GM21423 (cell line): ENCODE results near the gene FAAH.

ENCODE experiments used
- ATAC-seq: cut with Tn5 transposase; IDR thresholded peaks from one replicate; pipeline ENCODE4 v1.9.1; 2021; ENCODE audit warnings: mild to moderate bottlenecking, moderate library complexity; ENCODE audit not compliant: unreplicated experiment

FAAH gene

DNA sequence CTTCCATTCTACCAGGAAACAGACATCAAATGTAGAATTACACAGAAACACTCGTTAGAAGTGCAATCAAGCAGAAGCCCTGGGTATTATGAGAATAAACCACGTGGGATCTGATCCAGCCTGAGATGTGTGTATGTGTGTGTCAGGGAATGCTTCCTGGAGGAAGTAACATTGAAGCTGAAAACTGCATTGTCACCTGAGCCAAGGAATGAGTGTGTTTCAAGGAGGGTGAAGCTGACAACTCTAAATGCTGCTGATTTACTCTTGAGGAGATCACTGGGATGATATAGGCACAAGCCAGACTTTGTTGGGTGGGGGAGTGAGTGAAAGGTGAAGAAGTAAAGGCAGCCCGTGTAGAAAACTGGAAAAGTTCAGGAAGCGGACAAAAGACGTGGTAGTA lies 27.6 kb downstream of the FAAH start:
- ATAC-seq = no peak

DNA sequence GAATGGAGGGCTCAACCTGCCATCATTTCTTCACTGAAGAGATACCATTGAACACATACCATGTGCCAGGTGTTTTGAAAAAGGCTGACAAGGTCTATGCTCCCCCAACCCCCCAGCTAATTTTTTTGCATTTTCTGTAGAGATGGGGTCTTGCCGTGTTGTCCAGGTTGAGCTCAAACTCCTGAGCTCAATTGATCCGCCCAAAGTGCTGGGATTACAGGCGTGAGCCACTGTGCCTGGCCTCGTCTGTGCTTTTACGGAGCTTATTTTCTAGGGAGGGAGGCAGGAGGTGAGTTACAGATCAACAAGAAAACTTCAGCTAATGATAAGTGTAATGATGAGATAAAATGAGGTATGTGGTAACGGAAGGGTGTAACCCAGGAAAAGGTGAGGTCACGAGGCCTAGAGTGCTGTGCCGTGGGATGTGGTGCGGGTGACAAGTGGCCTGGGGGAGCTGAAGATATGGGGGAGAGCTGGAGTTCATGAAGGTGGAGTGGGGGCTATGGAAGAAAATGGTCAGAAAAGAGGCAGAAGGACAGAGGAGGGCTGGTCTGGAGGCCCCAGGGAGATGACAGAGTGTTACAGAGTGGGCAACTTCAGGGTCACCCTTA lies 28.2 kb downstream of the FAAH start:
- ATAC-seq = no peak

DNA sequence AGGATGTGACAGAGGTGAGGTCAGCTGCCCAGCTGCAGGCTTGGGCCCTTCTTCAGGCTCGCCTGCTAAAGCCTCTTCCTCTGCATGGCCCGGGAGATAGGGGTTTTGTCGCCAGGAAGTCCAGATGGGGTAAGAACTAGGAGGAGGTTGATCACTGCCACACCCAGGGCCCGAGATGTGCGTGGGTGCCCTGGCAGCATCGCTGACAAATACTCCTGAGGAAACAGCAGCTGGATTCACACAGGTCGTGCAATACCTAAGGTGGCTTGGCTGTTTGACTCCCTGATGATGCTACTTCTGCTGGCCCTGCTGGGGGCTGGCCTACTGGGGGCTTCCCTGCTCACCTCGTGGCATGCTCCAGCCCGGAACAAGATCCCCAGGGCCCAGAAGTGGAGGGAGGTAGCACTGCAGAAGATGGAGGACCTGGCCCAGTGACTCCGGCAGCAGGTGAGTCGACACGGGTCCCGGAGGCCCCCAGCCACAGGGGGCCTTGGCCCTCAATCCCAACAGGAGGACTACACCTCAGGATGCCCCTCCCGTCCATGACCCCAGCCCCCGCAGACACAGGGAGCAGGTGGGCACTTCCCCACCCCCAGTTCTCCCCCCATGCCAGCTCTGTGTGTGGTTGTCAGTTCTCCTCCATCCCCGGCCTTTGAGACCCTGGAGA lies 29.6 kb downstream of the FAAH start:
- no peak for ATAC-seq

DNA sequence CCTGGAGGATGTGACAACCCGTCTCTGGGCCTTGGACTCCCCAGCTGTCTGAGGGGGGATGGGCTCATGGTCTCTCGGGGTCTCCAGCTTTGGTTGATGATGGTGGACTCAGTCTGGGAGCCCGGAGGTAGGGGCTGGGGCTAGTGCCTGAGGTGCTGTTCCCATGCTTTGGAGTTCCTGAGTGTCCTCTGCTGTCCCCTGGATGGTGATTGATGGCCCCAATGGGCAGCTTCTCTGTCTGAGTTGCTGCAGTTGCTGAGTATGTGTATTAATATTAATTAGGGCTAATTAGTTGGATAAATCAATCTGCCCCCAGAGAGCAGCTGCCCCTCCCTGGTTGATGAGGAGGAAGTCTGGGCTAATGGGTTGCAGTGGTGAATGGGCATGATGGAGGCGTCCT lies 30.6 kb downstream of the FAAH start:
- ATAC-seq = no peak

DNA sequence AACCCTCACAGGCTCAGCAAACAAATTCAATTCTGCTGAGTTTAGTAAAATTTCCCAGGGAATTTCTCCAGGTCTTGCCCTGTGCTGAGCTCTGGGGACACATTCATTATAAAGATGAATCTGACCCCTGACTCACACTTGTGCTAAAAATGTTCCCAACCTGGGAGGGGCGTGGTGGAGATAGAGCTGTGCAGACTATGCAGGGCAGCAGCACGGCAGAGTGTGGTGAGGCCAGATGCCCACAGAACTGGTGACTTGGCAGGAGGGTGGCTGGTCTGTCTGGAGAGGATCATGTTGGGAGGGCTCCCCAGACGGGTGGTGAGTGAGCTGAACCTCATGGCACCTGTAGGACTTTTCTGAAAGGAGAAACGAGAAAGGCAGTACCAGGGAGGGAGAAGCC lies 31.6 kb downstream of the FAAH start:
- ATAC-seq = no peak

DNA sequence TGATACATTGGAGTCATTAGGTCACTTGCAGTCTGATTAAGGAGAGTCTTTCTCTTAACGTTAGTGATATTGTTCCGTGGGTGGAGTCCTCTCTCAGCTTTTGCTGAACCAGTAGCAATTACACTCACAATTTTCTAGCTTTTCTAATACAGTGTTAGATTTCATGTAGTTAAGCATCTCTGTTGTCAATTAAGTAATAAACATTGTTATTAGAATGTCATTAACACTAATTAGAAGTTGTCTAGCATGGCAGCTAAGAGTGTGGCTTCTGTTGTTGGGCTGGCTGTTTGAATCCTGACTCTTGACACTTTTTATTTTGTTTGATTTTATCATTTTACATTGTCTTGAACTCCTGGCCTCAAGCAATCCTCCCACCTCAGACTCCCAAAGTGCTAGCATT lies 33.4 kb downstream of the FAAH start:
- no peak for ATAC-seq

DNA sequence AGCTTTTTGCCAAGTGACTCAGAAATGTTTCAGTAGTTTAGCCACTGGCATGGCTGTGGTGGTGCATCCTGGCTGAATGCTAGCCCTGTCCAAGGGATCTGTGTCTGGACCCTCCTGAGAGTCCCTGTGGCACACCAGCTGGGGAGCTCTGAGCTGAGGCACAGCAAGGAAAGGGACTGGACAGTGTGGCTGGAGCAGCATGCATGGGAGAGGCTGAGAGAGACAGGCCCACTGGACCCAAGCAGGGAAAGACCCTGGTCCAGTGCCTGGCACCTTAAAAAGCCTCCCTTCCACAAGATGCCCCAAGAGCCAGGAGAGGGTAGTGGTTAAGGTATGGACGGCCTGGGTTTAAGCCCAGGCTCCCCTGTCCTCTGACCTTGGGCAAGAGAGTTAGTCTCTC lies 35.3 kb downstream of the FAAH start:
- ATAC-seq = no peak

DNA sequence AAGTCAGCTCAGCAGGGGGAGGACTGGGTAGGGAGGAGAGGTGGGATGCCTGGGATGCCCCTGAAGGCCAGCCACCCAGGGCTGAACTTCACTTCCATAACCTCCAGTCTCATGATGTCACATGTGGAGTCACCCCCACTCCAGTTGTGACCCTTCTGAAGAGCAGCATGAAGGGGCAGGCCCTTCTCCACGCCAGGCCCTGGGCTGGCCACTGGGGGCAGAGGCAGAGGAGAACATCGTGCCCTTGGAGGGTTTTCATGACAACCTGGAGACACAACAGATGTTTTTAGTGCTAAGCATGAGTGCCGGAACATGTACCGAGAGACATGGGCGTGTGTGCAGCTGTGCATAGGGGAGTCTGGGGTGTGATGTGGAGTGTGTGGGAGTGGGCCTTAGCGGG lies 37.6 kb downstream of the FAAH start:
- no peak for ATAC-seq

DNA sequence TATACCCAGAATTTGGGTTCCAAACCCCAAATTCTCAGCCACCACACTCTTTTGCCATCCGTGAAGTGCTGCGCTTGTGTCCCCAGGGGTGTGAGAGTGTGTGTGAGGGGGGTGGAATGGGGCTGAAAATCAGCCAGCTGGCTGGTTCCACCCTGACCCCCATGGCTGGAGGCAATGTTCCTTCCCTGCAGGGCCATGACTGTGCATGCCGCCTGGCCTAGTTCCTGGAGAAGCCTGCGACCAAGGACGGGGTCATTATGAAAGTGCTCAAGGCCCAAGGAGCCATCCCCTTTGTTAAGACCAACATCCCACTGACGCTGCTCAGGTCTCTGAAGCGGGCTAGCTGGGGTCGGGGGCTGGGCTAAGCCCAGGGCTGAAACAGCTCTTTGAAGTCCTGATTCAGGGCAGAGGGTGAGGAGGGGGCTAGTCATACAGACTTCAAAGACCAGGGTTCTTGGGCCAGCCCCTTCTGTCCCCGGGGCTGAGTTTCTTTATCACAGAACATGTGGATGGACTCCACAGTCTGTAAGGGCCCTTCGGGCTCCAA lies 38.7 kb downstream of the FAAH start:
- ATAC-seq = no peak

DNA sequence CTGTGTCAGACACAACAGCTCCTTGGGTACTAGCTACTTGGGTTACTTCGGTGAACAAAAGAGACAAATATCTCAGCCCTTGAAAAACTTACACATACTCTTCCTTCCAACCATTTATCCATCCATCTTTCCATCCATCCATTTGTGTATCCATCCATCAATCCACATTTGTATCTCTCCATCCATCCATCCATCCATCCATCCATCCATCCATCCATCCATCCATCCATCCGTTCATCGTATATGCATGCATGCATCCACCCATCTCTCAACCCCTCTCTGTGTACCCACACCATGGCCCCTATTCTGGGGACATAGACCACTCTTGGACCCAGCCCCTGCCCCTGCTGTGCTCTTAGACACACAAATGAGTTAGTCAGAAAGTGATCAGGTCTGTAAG lies 40.2 kb downstream of the FAAH start:
- ATAC-seq = no peak

DNA sequence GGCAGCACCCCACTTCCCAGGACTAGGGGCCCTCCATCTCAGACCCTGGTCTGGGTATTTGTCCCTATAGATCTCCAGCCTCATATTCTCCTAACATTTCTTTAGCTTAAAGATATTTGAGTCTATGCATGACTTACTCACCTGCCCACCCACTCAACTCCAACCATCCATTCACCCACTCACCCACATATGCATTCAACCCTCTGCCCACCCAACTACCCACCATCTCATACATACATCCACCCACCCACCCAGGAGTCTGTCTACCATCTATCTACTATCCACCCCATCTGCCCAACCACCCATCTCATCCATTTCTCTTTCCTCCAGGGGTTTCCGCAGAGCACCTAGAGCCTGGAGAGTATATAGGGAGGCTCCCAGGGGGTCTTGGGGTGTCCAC lies 42.7 kb downstream of the FAAH start:
- no peak for ATAC-seq

DNA sequence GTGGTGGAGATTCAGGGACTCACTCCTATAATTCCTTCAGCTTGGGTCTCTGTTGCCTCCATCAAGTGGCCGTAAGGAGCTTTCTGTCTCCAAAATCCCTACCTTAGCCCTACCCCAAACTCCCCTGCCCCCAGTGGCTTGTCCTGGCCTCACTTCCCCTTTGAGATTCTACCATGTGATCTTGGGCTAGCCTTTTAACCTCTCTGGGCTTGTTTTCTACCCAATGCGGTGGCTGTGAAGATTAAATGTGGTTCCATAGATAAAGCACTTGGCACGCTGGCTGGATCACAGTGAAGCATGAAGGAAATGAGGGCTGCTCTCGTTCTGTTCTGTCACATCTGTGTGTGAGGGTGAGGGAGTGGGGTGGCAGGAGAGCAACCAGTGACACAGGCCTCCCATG lies 43.6 kb downstream of the FAAH start:
- ATAC-seq = no peak

DNA sequence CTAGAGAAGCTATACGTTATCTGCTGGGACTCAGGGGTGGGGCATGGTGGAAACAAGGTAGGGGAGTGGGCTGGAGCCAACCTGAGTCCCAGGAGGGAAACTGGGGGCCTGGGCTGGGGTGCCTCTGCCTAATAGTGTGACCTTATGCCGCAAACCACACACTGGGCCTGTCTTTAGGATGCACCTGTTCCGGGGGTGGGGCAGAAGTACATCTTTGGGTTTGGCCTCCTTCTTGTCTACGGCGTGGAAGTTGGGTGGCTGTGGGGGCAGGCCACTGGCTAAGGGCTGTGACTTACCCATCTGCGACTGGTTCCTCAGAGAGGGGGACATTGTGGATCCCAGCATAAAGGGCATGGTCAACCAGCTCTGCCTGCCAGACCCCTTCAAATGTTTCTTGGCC lies 44.2 kb downstream of the FAAH start:
- no peak for ATAC-seq

DNA sequence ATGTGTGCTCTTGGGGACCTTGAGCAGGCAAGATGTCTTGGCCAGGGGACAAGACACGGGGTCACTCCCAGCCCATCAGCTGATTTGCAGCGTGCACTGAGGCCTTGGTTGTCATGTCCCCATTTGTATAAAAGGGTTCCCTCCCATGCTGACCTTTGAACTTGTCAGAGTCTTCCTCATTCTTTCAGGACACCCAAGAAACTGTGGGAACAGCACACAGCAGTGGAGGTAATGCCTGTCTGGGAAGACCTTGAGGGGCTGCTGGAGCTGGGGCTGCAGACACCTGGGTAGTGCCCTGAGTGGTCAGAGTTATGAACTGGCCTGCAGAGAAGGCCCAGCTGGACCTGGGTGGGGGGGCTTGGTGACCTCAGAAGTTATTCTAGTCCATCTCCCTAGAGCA lies 46.4 kb downstream of the FAAH start:
- no peak for ATAC-seq

DNA sequence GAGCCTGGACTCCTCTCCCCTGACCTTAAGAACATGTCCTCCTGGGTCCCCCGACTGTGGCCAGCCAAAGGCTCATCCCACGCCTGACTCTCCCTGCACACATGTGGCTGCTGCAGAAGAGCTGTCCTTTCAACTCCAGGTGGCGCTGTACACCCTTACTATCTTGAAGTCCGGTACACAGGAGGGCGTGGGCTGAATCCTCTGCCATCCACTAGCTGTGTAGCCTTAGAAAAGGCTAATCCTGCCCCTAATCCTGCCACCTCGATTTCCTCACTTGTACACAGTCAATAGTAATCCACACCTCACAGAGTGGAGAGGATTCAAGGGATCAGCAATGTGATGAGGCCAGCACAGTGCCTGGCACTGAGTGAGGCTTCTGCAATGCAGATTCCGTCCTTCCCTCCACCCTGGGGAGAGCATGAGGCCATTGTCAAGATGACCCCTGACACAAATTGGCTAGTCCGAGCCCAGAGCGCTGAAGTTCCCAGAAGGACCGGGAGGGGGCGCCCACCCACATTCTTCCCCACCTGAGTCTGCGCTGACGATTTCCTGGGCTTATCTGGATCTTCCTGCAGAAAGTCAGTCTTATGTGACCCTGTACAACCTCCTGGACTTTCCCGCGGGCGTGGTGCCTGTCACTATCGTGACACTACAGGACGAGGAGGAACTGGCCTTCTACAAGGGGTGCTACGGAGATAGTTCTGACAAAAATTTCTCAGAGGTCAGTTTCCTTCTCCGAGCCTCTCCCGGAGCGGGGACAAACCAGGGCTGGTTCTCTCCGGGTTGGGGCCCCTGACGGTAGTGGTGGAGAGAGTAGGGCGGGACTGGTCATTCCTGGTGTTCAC lies 48.4 kb downstream of the FAAH start:
- peak; percentile 59 for ATAC-seq

DNA sequence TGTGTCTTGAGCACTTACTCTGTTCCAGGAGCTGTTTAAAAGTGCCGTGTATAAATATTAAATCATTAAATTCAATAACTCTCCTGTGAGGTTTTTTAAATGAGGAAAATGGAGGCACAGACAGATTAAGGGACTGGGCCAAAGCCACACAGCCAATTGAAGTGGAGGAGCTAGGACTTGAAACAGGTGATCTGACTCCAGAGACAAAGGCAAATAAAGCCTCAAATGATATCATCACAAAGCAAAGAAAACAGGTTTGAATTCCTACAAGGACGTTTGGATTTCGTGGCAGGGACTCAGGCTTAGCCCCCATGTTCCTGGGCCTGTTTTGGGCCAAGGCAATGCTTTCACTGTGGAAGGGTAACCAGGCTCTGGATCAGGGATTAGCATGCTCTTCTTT lies 50.3 kb downstream of the FAAH start:
- ATAC-seq = no peak

DNA sequence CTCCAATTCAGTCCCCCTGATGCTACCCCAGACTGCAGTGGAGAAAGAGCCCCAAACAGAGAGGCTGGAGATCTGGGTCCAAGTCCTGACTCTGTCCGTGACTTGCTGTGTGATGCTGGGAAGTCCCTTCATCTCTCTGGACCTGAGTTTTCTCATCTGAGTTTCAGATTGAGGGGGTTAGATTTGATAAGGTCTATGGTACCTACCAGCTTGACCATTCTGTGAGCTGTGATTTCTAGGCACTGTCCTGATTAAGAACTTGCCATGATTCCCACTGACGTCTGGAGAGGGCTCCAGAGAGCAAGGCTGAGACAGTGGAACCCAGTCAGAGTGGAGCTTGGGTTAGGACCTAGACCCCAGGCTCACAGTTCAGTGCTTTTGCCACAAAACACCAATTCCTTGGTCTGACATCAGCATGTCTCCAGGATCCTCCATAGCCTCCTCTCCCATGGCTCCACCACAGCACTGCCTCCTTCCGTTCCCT lies 51.7 kb downstream of the FAAH start:
- ATAC-seq = no peak

DNA sequence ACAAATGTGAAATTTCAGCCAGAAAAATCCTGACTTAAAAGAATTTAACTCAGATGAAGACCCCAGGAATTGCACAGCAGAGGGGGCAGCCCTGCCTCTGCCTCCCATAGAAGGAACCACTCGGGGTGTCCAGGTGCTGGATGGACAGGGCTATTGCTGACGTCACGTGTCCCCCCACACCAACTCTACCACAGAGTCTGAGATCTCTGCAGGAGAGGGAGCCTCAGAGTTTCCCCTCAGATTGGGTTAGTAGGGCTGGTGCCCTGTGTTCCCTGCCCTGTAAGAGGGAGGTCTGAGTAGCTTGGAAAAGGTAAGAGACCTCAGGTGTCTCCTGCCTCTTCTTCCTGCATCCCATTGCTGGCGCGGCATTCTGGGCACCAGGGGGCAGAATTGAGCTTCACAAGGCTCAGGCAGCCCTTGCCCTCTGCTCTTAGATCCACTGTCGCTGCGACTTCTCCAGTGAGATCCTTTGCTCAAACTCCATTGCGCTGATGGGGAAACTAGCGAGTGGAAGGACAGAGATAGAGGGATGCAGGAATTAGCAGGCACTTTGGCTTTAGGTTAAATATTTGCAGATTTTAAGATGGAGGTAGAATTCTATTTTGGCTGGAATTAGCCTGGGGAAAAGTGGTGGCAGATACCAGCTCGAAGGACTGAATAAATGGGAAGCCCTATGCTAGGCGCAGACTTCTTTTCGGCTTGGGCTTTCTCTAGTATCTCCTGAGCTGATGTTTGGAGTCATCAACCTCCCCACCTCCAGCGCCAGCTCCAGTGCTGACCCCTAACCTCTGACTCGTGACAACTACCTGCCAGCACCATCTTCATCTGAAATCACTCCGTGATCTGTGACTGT lies 52.8 kb downstream of the FAAH start:
- no peak for ATAC-seq

DNA sequence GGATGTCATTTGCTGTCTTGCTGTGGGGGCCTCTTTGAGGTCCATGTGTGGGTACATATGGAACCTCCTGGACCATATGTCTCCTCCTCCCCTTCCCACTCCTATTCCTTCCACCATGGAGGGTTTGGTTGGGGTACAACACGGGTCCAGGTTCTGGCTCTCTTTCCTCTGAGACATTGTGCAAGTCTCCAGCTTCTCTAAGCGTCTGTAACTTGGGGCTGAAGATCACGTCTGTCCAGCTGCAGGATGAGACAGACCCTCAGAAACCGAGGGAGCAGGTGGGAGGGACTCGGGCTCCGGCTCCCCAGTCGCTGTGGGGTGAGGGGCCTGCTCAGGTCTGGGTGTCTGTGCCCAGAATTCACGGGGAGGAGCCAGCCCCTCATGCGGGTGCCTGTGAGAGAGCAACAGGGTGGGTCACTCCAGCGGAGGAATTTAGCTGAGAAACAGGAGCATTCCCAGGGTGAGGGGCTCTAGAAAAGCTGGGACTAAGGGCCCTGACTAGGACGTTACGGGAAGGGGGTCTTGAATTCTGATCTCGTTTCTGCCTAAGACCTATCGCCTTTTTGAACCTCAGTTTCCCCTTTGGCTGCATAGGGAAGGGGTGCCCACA lies 53.5 kb downstream of the FAAH start:
- no peak for ATAC-seq

DNA sequence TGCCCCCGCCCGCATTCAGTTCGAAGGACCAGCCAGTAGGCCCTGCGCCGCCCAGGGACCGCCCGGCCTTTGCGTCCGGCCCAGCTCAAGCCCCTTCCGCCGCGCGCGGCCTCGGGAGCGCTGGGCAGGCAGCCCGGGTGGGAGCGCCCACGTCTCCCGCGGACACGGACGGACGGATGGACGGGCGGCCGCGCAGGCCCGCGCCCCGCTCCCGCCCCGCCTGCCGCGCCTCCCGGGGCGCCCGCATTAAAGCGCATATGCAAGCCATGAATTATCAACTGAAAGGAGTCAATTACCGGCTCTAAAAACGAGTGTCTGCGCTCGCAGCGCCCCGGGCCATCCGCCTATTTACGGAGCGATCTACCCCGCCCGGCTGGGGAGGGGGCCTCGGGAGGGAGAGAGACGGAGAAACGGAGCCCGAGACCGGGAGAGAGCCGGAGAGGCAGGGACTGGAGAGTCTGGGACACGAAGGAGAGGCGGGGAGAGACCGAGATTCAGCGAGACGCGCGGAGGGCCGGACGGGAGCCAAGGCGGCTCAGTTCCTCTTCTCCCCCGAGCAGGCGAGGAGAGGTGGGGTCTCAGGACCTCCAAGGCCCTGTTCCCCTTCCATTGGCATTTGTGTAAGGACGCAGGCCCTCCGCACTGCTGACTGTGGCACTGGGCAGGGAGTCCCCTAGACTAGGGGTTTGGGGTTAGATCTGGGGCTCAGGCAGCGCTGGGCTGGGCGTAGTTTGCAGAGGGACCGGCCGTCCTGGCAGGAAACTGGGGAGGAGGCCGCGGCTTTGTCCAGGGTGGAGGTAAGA lies 54.2 kb downstream of the FAAH start:
- ATAC-seq = no peak
